RWPE2 (cell line): ENCODE measurements around the gene RASGEF1C.
A peak's percentile ranks its signal among the peaks of the same experiment; 100 is the strongest.

Source experiments
- ATAC-seq: fragments of 200-7000 bp; cut with Tn5 transposase; 3 replicates; pipeline ENCODE4 v1.9.1; 2021; ENCODE audit warnings: low read depth
- DNase-seq: peaks from one replicate; pipeline ENCODE4 v3.0.0-alpha.2; 2020; ENCODE audit warnings: low spot score
- H3K27ac ChIP-seq: fragments of 450-650 bp; 2 replicates; pipeline ENCODE4 v1.5.1; 2017; ENCODE audit warnings: mild to moderate bottlenecking; ENCODE audit not compliant: poor library complexity, severe bottlenecking
- H3K27me3 ChIP-seq: fragments of 250-450 bp; sonication (Bioruptor Pico); 2 replicates; pipeline ENCODE4 v1.5.1; 2021; ENCODE audit warnings: mild to moderate bottlenecking, moderate library complexity; ENCODE audit not compliant: insufficient read depth, poor library complexity, severe bottlenecking
- H3K36me3 ChIP-seq: fragments of 250-450 bp; sonication (Bioruptor Pico); 2 replicates; pipeline ENCODE4 v1.5.1; 2020; ENCODE audit warnings: low read depth, mild to moderate bottlenecking, moderate library complexity
- H3K4me1 ChIP-seq: fragments of 250-450 bp; sonication (Bioruptor Pico); 2 replicates; pipeline ENCODE4 v1.5.1; 2021; ENCODE audit warnings: mild to moderate bottlenecking, moderate library complexity; ENCODE audit not compliant: insufficient read depth, poor library complexity, severe bottlenecking
- H3K4me3 ChIP-seq: fragments of 250-450 bp; sonication (Bioruptor Pico); 2 replicates; pipeline ENCODE4 v1.5.1; 2021; ENCODE audit warnings: mild to moderate bottlenecking, moderate library complexity; ENCODE audit not compliant: severe bottlenecking
- H3K9me3 ChIP-seq: fragments of 250-450 bp; sonication (Bioruptor Pico); 2 replicates; pipeline ENCODE4 v1.5.1; 2021; ENCODE audit warnings: mild to moderate bottlenecking, moderate library complexity; ENCODE audit not compliant: severe bottlenecking
- CTCF ChIP-seq: fragments of 450-650 bp; IDR thresholded peaks from one replicate; pipeline ENCODE4 v1.5.1; 2017; ENCODE audit warnings: mild to moderate bottlenecking, moderate library complexity; ENCODE audit not compliant: poor library complexity, severe bottlenecking

The RASGEF1C gene

GRCh38 chr5:180121826-180122413 is 87.1 kb downstream of the RASGEF1C start:
- Histone ChIP-seq H3K4me3 (no peak overlapping the region), H3K9me3 (no peaks in the 10 kb centered on the region), H3K36me3 (no peaks in the 10 kb centered on the region), H3K27ac (no peak overlapping the region), H3K27me3 (peaks cover 41% of the 10 kb centered on the region), H3K4me1 (no peaks in the 10 kb centered on the region)
- TF ChIP-seq CTCF = no peak
- no peak for DNase-seq
- no peak for ATAC-seq

GRCh38 chr5:180120237-180121101 is 88.5 kb downstream of the RASGEF1C start:
- ATAC-seq = no peak; the same call in 2 of the 3 replicates

GRCh38 chr5:180119903-180120236 is 89.1 kb downstream of the RASGEF1C start:
- no peak for TF ChIP-seq CTCF
- no peaks in the 10 kb centered on the region for H3K4me1 ChIP-seq
- H3K36me3 ChIP-seq = no peaks in the 10 kb centered on the region
- peaks cover 22% of the 10 kb centered on the region for H3K27me3 ChIP-seq
- no peaks in the 10 kb centered on the region for H3K9me3 ChIP-seq
- DNase-seq (no peak), ATAC-seq (no peak)
- no peak overlapping the region for H3K27ac ChIP-seq
- no peak overlapping the region for H3K4me3 ChIP-seq

More at GRCh38 chr5:180120237-180121101, 88.5 kb downstream of the RASGEF1C start:
- Histone ChIP-seq H3K9me3 (no peaks in the 10 kb centered on the region), H3K27ac (no peak overlapping the region), H3K4me1 (no peaks in the 10 kb centered on the region), H3K27me3 (peaks cover 27% of the 10 kb centered on the region), H3K4me3 (no peak overlapping the region), H3K36me3 (no peaks in the 10 kb centered on the region)
- DNase-seq = peak; percentile 71
- no peak for TF ChIP-seq CTCF

GRCh38 chr5:180119031-180119902 is 89.7 kb downstream of the RASGEF1C start:
- H3K27ac ChIP-seq = no peak overlapping the region
- no peak overlapping the region for H3K4me3 ChIP-seq
- ATAC-seq = no peak
- TF ChIP-seq CTCF = no peak
- no peaks in the 10 kb centered on the region for H3K4me1 ChIP-seq
- H3K36me3 ChIP-seq = no peaks in the 10 kb centered on the region
- H3K27me3 ChIP-seq = peaks cover 16% of the 10 kb centered on the region
- no peaks in the 10 kb centered on the region for H3K9me3 ChIP-seq
- DNase-seq = peak; percentile 59
